GM12801 (cell line): ENCODE data around the gene RELB.

ENCODE experiments used
- CTCF ChIP-seq: IDR thresholded peaks from one replicate; pipeline ENCODE4 v1.5.1; 2011; ENCODE audit warnings: control low read depth; ENCODE audit not compliant: insufficient read length; ENCODE audit errors: extremely low read depth

Gene RELB

GRCh38 chr19:44959691-44960090 is 41.6 kb upstream of the RELB start:
- no peak for TF ChIP-seq CTCF

GRCh38 chr19:44960906-44961728 is 40.1 kb upstream of the RELB start:
- no peak for TF ChIP-seq CTCF

GRCh38 chr19:44961821-44962220 is 39.4 kb upstream of the RELB start:
- TF ChIP-seq CTCF, result no peak

GRCh38 chr19:44968118-44968517 is 33.1 kb upstream of the RELB start:
- no peak for TF ChIP-seq CTCF

GRCh38 chr19:44968670-44969069 is 32.6 kb upstream of the RELB start:
- no peak for TF ChIP-seq CTCF

GRCh38 chr19:44969437-44969836 is 31.8 kb upstream of the RELB start:
- TF ChIP-seq CTCF, result no peak

GRCh38 chr19:44972802-44973201 is 28.5 kb upstream of the RELB start:
- no peak for TF ChIP-seq CTCF
